ENCODE measurements around the gene ADGRB2.

Gene ADGRB2

GRCh38 chr1:31809698-31810097 lies 45.6 kb upstream of the ADGRB2 start:
- Histone ChIP-seq H3K4me3 (ENCODE audit: low read length, poor library complexity, severe bottlenecking) (no peak overlapping the region), H3K4me1 (ENCODE audit: insufficient read depth, low read length, poor library complexity, severe bottlenecking) (no peaks in the 10 kb centered on the region), H3K27me3 (ENCODE audit: insufficient read depth, low read length, poor library complexity, severe bottlenecking) (no peaks in the 10 kb centered on the region), H3F3A (ENCODE audit: low read depth) (no peaks in the 10 kb centered on the region), H3K9me2 (replicated peaks; ENCODE audit: low read depth, low read length) (no peaks in the 10 kb centered on the region), H2AFZ (ENCODE audit: low read length) (no peak overlapping the region), H4K20me1 (ENCODE audit: insufficient read depth, low read length, poor library complexity, severe bottlenecking) (no peaks in the 10 kb centered on the region), H3K36me3 (ENCODE audit: insufficient read depth, low read length) (no peaks in the 10 kb centered on the region), H3K4me2 (ENCODE audit: low read depth, low read length, poor library complexity, severe bottlenecking) (no peak overlapping the region), H3K79me2 (ENCODE audit: insufficient read depth, low read length) (no peaks in the 10 kb centered on the region), H3K9me3 (ENCODE audit: insufficient read depth, low read depth, low read length) (no peaks in the 10 kb centered on the region), H3K9ac (ENCODE audit: low read depth, low read length, poor library complexity, severe bottlenecking) (no peak overlapping the region)
- TF ChIP-seq CTCF (conservative IDR thresholded peaks at IDR 0.05; ENCODE audit: low read length) (no peak), EZH2phosphoT487 (IDR thresholded peaks at IDR 0.05; ENCODE audit: borderline replicate concordance) (no peak)

- H3K27me3 ChIP-seq (ENCODE audit: insufficient read depth, low read length, poor library complexity, severe bottlenecking): no peaks in the 10 kb centered on the region
- no peak for TF ChIP-seq EZH2phosphoT487 (IDR thresholded peaks at IDR 0.05; ENCODE audit: borderline replicate concordance)
- no peak for TF ChIP-seq CTCF (conservative IDR thresholded peaks at IDR 0.05; ENCODE audit: low read length)
- no peaks in the 10 kb centered on the region for H3K79me2 ChIP-seq (ENCODE audit: insufficient read depth, low read length)
- no peaks in the 10 kb centered on the region for H3K9me3 ChIP-seq (ENCODE audit: insufficient read depth, low read depth, low read length)
- H3K36me3 ChIP-seq (ENCODE audit: insufficient read depth, low read length): no peaks in the 10 kb centered on the region
- H3K9me2 ChIP-seq (replicated peaks; ENCODE audit: low read depth, low read length): no peaks in the 10 kb centered on the region
- H4K20me1 ChIP-seq (ENCODE audit: insufficient read depth, low read length, poor library complexity, severe bottlenecking): no peaks in the 10 kb centered on the region
- no peaks in the 10 kb centered on the region for H3F3A ChIP-seq (ENCODE audit: low read depth)
- H3K4me2 ChIP-seq (ENCODE audit: low read depth, low read length, poor library complexity, severe bottlenecking): no peak overlapping the region
- H3K4me3 ChIP-seq (ENCODE audit: low read length, poor library complexity, severe bottlenecking): no peak overlapping the region
- no peaks in the 10 kb centered on the region for H3K4me1 ChIP-seq (ENCODE audit: insufficient read depth, low read length, poor library complexity, severe bottlenecking)
- no peak overlapping the region for H3K9ac ChIP-seq (ENCODE audit: low read depth, low read length, poor library complexity, severe bottlenecking)
- no peak overlapping the region for H2AFZ ChIP-seq (ENCODE audit: low read length)
Observed at GRCh38 chr1:31807273-31808048, 43.3 kb upstream of the ADGRB2 start.

DNA sequence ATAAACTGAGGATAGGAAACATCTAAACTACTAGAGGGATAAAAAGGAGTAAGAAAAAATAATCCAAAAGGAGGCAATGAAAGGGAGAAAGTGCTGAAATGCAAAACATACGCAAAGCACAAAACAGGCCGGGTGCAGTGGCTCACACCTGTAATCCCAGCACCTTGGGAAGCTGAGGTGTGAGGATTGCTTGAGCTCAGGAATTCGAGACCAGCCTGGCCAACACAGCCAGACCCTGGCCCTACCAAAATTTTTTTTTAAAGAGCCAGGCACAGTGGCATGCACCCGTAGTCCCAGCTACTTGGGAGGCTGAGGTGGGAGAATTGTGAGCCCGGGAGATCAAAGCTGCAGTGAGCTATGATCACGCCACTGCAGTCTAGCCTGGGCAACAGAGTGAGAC lies 41.2 kb upstream of the ADGRB2 start:
- no peak overlapping the region for H2AFZ ChIP-seq (ENCODE audit: low read length)
- H4K20me1 ChIP-seq (ENCODE audit: insufficient read depth, low read length, poor library complexity, severe bottlenecking): no peaks in the 10 kb centered on the region
- no peaks in the 10 kb centered on the region for H3K4me1 ChIP-seq (ENCODE audit: insufficient read depth, low read length, poor library complexity, severe bottlenecking)
- H3K9ac ChIP-seq (ENCODE audit: low read depth, low read length, poor library complexity, severe bottlenecking): no peak overlapping the region
- no peaks in the 10 kb centered on the region for H3F3A ChIP-seq (ENCODE audit: low read depth)
- H3K36me3 ChIP-seq (ENCODE audit: insufficient read depth, low read length): no peaks in the 10 kb centered on the region
- no peaks in the 10 kb centered on the region for H3K9me2 ChIP-seq (replicated peaks; ENCODE audit: low read depth, low read length)
- H3K4me3 ChIP-seq (ENCODE audit: low read length, poor library complexity, severe bottlenecking): no peak overlapping the region
- no peak for TF ChIP-seq CTCF (conservative IDR thresholded peaks at IDR 0.05; ENCODE audit: low read length)
- TF ChIP-seq EZH2phosphoT487 (IDR thresholded peaks at IDR 0.05; ENCODE audit: borderline replicate concordance): no peak
- no peaks in the 10 kb centered on the region for H3K27me3 ChIP-seq (ENCODE audit: insufficient read depth, low read length, poor library complexity, severe bottlenecking)
- no peak overlapping the region for H3K4me2 ChIP-seq (ENCODE audit: low read depth, low read length, poor library complexity, severe bottlenecking)
- no peaks in the 10 kb centered on the region for H3K79me2 ChIP-seq (ENCODE audit: insufficient read depth, low read length)
- H3K9me3 ChIP-seq (ENCODE audit: insufficient read depth, low read depth, low read length): no peaks in the 10 kb centered on the region

Measured in Loucy (cell line).